Measurements from ENCODE around the gene EXOC3. TPM values are rescaled to one million over a fixed set of nuclear protein-coding genes. Genes with fewer than 3 reads are reported as not detected.

EXOC3 gene
- total and polyA plus RNA-seq, 11 donors, result 20.6 to 45.5 (median 42.8) TPM

DNA sequence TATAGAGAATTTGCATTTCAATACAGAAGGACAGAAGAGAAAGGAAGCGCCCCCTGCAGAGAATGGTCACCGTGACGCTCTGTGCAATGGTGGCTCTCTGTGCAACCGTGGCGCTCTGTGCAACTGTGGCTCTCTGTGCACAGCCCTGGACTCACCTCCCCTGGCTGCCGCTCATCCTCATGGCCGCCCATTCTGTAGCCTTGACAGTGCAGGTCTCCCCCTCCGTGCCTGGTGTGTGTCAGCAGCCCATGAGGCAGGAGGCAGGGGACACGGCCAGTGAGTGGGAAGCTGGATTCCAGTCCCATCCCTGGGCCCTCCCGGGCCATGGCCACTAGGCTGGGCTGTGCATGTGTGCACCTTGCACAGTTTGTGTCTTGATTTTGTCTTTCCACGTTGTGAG is 12.0 kb downstream of the EXOC3 start:
- Histone ChIP-seq H3K4me3 (no peak overlapping the region), H3K36me3 (peaks cover 0 to 99% (median 96%) of the 10 kb centered on the region in 9 donors), H3K4me1 (no peaks in the 10 kb centered on the region), H3K27ac (no peak overlapping the region), H3K9me3 (peaks cover 0 to 26% (median 13%) of the 10 kb centered on the region in 12 donors), H3K27me3 (no peaks in the 10 kb centered on the region)
- 86 to 92% (median 89%) methylated on average over 11 of the region's 11 CpGs for WGBS, 4 donors
- intact Hi-C loops (cut with DNase I), result no loop called here
- DNase-seq (peak in 2 of 5 donors; percentile 17 to 40), ATAC-seq (peak in 1 of 4 donors; percentile 31)
- TF ChIP-seq CTCF (IDR thresholded peaks at IDR 0.05), result no peak
- no peak for TF ChIP-seq POLR2A (IDR thresholded peaks at IDR 0.05)

DNA sequence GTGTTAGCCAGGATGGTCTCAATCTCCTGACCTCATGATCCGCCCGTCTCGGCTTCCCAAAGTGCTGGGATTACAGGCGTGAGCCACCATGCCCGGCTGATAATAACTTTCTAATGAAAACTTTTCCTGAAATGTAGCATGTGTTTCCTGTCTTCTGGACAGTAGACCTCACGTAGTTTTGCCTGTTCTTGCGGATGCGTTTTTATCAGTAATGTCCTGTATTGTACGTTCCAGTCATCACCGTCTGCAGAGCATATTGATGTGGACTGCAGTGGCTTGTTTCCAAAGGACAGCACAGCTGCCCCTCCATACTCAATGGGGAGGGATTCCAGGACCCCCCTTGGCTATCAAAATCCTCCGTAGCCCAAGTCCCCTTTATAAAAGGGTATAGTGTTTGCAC is 12.8 kb downstream of the EXOC3 start:
- no peaks in the 10 kb centered on the region for H3K27me3 ChIP-seq
- H3K36me3 ChIP-seq, result peaks cover 0 to 99% (median 94%) of the 10 kb centered on the region in 9 donors
- 75 to 83% (median 80%) methylated on average over 11 of the region's 11 CpGs for WGBS, 4 donors
- intact Hi-C loops (cut with DNase I), result no loop called here
- H3K27ac ChIP-seq, result no peak overlapping the region
- peak in 1 of 5 donors; percentile 19 for DNase-seq
- no peak for ATAC-seq
- no peak overlapping the region for H3K4me3 ChIP-seq
- H3K9me3 ChIP-seq, result peaks cover 0 to 22% (median 13%) of the 10 kb centered on the region in 12 donors
- H3K4me1 ChIP-seq, result no peaks in the 10 kb centered on the region
- no peak for TF ChIP-seq CTCF (IDR thresholded peaks at IDR 0.05)
- TF ChIP-seq POLR2A (IDR thresholded peaks at IDR 0.05), result no peak

GRCh38 chr5:456351-457194 is 13.6 kb downstream of the EXOC3 start:
- no peak for ATAC-seq
- no peak overlapping the region for H3K4me3 ChIP-seq
- peaks cover 0 to 99% (median 91%) of the 10 kb centered on the region in 9 donors for H3K36me3 ChIP-seq
- WGBS, 4 donors, result 90 to 93% (median 91%) methylated on average over 23 to 28 of the region's 28 CpGs
- H3K4me1 ChIP-seq, result no peaks in the 10 kb centered on the region
- peaks cover 0 to 15% (median 8%) of the 10 kb centered on the region in 12 donors for H3K9me3 ChIP-seq
- no peak overlapping the region for H3K27ac ChIP-seq
- TF ChIP-seq CTCF (IDR thresholded peaks at IDR 0.05) (no peak), POLR2A (IDR thresholded peaks at IDR 0.05) (no peak)
- no peaks in the 10 kb centered on the region for H3K27me3 ChIP-seq
- peak in 3 of 5 donors; percentile 13 to 52 (median 16) for DNase-seq
- intact Hi-C loops (cut with DNase I), result no loop called here

DNA sequence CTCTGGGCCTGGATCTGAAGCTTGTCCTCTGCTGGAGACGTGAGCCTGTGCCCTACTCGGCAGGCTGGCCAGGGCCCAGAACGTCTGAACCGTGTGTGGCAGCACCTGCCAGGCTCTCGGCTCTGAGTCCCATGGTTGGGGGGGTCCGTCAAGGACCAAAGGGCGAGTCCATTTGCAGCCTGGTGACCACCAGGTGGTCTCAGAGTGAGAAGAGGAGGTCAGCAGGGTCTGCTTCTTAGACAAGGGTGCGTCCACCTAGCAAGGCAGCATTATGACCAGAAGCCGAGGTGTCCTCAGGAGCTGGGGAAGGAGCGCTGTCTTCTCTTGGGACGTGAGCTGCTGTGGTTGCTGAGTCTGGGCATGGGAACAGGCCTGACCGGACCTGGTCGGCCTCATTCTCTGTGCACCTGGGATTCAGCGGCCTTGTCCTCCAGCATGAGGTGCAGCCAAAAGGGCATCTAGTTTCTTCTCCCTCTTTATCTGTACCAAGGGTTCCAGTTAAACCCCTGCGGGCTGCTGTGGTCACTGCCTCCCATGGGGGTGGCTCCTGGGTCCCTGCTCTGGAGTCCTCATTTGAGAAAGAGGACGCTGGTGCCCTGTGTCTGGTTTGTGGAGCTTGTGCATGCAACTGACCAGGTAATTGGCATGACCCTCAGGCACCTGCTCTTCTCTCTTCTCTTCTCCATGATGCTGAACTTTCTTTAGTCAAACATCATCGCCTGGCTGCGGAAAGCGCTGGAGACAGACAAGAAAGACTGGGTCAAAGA is 14.4 kb downstream of the EXOC3 start:
- TF ChIP-seq CTCF (IDR thresholded peaks at IDR 0.05) (no peak), POLR2A (IDR thresholded peaks at IDR 0.05) (no peak)
- Histone ChIP-seq H3K36me3 (peaks cover 0 to 99% (median 91%) of the 10 kb centered on the region in 9 donors), H3K27me3 (no peaks in the 10 kb centered on the region), H3K9me3 (peaks cover 0 to 7% (median under 1%) of the 10 kb centered on the region in 12 donors), H3K4me3 (no peak overlapping the region), H3K4me1 (no peaks in the 10 kb centered on the region), H3K27ac (no peak overlapping the region)
- DNase-seq (peak in 3 of 5 donors; percentile 14 to 27 (median 19)), ATAC-seq (no peak)
- 89 to 97% (median 93%) methylated on average over 12 to 19 of the region's 19 CpGs for WGBS, 4 donors
- intact Hi-C loops (cut with DNase I), result no loop called here
